ENCODE measurements around the gene EXPH5.

- TF ChIP-seq ZFX (IDR thresholded peaks at IDR 0.05; ENCODE audit: borderline replicate concordance) (no peak), CTCF (IDR thresholded peaks at IDR 0.05) (no peak)
These were observed 47.6 kb downstream of the EXPH5 start for GRCh38 chr11:108545909-108546501.

Data from 22Rv1 (cell line).